WTC11 (cell line): ENCODE data around the gene ERMAP.

Experiments
- E2F4 ChIP-seq: sonication (generic); formaldehyde crosslinking; IDR thresholded peaks from 2 replicates; pipeline ENCODE4 v1.8.1; 2022; ENCODE audit warnings: low read depth, mild to moderate bottlenecking, moderate library complexity, missing genetic modification reagents, borderline replicate concordance
- FOXP1 ChIP-seq: sonication (generic); formaldehyde crosslinking; IDR thresholded peaks from 2 replicates; pipeline ENCODE4 v1.8.0; 2022; ENCODE audit warnings: missing genetic modification reagents, mild to moderate bottlenecking, moderate library complexity, borderline replicate concordance
- HMGA2 ChIP-seq: fragments of 250-450 bp; sonication (Bioruptor Pico); IDR thresholded peaks from 2 replicates; pipeline ENCODE4 v1.4.0; 2021; ENCODE audit warnings: mild to moderate bottlenecking, moderate library complexity
- JAZF1 ChIP-seq: fragments of 250-450 bp; sonication (Bioruptor Pico); IDR thresholded peaks from 2 replicates; pipeline ENCODE4 v1.9.0; 2021; ENCODE audit warnings: moderate library complexity, mild to moderate bottlenecking, inconsistent platforms
- NFE2L1 ChIP-seq: sonication (generic); formaldehyde crosslinking; IDR thresholded peaks from 2 replicates; pipeline ENCODE4 v1.8.1; 2023; ENCODE audit warnings: missing genetic modification reagents
- SP1 ChIP-seq: sonication (generic); formaldehyde crosslinking; conservative IDR thresholded peaks from 2 replicates; pipeline ENCODE4 v1.8.1; 2022; ENCODE audit warnings: missing genetic modification reagents
- ZNF121 ChIP-seq: sonication (generic); formaldehyde crosslinking; IDR thresholded peaks from 2 replicates; pipeline ENCODE4 v1.8.0; 2023; ENCODE audit warnings: missing genetic modification reagents
- ZNF138 ChIP-seq: sonication (generic); formaldehyde crosslinking; conservative IDR thresholded peaks from 2 replicates; pipeline ENCODE4 v1.8.1; 2022; ENCODE audit warnings: mild to moderate bottlenecking, moderate library complexity, missing genetic modification reagents
- TF ChIP-seq, protein P1 (sequence below): fragments of 200-600 bp; IDR thresholded peaks from 2 replicates; pipeline ENCODE4 v1.8.0; 2022; ENCODE audit warnings: antibody characterized with exemption
- TF ChIP-seq, protein P2 (sequence below): sonication (generic); formaldehyde crosslinking; IDR thresholded peaks from 2 replicates; pipeline ENCODE4 v1.8.0; 2022; ENCODE audit warnings: mild to moderate bottlenecking, missing genetic modification reagents
- TF ChIP-seq, protein P3 (sequence below): sonication (generic); formaldehyde crosslinking; IDR thresholded peaks from 2 replicates; pipeline ENCODE4 v1.8.1; 2023; ENCODE audit warnings: mild to moderate bottlenecking, missing genetic modification reagents, moderate library complexity

DNA sequence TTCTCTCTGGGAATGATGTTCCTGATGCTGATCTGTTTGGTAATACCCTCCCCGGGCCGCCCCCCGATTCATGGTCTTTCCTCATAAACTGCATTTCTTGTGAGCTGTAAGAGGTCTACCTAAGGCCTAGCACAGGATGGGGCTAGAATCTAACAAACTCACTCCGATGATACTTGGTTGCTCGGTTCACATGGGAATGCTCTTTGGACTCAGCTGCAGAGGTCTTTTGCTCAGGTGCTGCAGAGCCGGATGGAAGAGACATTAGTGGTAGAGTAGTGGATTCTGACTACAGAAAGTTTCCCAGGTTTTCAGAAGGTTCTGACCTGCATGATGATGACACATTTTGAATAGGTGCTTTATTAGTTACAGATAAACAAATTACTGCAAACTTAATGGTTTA is 40.4 kb upstream of the ERMAP start:
- TF ChIP-seq ZNF138 (CRISPR knock-in tag), result no peak
- TF ChIP-seq, protein P1, sequence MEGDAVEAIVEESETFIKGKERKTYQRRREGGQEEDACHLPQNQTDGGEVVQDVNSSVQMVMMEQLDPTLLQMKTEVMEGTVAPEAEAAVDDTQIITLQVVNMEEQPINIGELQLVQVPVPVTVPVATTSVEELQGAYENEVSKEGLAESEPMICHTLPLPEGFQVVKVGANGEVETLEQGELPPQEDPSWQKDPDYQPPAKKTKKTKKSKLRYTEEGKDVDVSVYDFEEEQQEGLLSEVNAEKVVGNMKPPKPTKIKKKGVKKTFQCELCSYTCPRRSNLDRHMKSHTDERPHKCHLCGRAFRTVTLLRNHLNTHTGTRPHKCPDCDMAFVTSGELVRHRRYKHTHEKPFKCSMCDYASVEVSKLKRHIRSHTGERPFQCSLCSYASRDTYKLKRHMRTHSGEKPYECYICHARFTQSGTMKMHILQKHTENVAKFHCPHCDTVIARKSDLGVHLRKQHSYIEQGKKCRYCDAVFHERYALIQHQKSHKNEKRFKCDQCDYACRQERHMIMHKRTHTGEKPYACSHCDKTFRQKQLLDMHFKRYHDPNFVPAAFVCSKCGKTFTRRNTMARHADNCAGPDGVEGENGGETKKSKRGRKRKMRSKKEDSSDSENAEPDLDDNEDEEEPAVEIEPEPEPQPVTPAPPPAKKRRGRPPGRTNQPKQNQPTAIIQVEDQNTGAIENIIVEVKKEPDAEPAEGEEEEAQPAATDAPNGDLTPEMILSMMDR, result no peak
- TF ChIP-seq, protein P2, sequence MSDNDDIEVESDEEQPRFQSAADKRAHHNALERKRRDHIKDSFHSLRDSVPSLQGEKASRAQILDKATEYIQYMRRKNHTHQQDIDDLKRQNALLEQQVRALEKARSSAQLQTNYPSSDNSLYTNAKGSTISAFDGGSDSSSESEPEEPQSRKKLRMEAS, result no peak
- TF ChIP-seq, protein P3, sequence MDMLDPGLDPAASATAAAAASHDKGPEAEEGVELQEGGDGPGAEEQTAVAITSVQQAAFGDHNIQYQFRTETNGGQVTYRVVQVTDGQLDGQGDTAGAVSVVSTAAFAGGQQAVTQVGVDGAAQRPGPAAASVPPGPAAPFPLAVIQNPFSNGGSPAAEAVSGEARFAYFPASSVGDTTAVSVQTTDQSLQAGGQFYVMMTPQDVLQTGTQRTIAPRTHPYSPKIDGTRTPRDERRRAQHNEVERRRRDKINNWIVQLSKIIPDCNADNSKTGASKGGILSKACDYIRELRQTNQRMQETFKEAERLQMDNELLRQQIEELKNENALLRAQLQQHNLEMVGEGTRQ, result no peak
- no peak for TF ChIP-seq ZNF121
- no peak for TF ChIP-seq JAZF1 (CRISPR knock-in tag)
- no peak for TF ChIP-seq E2F4 (CRISPR knock-in tag)
- no peak for TF ChIP-seq SP1 (CRISPR knock-in tag)
- no peak for TF ChIP-seq FOXP1 (CRISPR knock-in tag)
- no peak for TF ChIP-seq HMGA2 (CRISPR knock-in tag)
- TF ChIP-seq NFE2L1 (CRISPR knock-in tag), result no peak
